ENCODE measurements around the gene DHRSX.
"Not testable (repeated sequence)": the region's sequence is repeated elsewhere in the genome, so short reads cannot be mapped to it uniquely, and the experiment has no call there.

Gene DHRSX

DNA sequence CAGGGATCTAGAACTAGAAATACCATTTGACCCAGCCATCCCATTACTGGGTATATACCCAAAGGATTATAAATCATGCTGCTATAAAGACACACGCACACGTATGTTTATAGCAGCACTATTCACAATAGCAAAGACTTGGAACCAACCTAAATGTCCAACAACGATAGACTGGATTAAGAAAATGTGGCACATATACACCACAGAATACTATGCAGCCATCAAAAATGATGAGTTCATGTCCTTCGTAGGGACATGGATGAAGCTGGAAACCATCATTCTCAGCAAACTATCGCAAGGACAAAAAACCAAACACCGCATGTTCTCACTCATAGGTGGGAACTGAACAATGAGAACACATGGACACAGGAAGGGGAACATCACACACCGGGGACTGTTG is 81.4 kb downstream of the DHRSX start:
- not testable (repeated sequence) for DNase-seq

DNA sequence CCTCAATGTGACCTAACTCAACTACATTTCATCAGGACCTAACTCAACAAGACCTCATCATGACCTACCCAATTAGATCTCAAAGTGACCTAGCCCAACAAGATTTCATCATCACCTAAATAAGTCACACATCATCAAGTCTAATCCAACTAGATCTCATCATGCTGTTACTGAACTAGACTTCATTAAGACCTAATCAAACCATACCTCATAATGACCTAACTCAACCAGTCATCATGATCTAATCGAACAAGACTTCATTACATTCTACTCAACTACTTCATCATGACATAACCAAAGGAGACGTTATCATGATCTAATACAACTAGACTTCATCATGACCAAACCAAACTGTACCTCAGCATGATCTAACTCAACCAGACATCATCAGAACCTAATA is 82.8 kb downstream of the DHRSX start:
- DNase-seq, result no peak

DNA sequence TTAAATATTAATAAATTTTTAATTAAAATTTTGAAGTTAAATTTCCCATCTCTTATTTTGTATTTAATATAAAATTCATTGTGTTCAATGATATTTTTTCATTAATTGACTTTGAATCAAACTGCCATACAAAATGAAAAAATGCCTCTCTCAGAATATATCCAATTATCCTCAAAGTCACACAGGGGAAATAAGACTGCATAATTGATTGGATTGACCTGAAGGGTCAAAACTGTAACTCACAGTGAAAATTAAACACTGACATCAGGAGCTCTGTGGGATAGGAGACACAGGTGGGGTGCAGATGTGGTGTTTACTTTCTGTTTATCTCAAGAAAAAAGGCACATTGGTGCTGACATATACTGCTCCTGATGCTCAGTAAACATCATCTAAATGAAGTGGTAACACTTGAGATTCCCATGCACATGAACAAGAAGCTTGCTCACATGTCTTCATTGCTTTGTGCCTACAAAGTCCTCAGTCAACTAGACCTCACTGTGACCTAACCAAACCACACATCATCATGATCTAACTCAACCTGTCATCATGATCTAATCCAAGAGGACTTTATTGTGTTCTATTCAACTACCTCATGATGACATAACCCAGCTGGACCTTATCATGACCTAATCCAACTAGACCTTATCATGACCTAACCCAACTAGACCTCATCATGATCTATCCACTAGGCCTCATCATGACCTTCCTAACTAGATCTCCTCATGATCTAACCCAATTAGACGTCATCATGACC is 83.7 kb downstream of the DHRSX start:
- DNase-seq, result no peak

DNA sequence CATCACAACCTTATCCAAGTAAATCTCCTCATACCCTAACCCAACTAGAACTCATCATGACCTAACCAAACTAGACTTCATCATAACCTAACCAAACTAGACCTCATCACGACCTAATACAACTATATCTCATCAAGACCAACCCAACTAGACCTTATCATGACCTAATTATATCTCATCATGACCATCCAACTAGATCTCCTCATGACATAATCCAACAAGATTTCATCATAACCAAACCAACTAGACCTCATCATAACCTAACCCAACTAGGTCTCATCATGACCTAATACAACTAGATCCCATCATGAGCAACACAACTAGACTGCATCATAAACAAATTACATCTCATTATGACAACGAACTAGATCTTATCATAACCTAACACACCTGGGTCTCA is 86.4 kb downstream of the DHRSX start:
- no peak for DNase-seq

DNA sequence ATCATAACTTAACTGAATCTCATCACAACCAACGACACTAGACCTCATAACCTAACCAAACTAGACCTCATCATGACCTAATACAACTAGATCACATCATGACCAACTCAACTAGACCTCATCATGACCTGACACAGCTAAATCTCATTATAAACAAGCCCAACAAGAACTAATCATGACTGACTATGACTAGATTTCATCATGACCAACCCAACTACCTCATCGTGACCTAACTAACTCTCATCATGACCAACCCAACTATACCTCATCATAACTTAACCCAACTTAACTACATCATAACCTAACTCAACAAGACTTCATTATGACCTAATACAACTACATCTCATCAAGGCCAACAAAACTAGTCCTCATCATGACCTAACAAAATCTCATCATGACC is 86.8 kb downstream of the DHRSX start:
- no peak for DNase-seq

DNA sequence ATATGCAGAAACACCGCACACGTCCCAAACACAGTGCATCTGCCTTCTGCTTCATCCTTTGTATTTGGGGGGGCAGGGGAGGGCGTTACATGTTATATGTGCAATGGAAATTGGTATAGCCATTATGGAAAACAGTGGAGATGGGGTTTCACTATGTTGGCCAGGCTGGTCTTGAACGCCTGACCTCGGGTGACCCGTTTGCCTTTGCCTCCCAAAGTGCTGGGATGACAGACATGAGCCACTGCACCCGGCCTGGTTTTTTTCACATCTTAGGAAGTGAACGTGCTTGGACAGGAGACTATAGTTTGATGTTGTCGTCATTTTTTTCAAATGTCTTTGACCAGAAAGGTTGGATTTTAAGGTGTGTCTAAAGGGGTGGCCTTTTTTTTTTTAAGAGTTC is 88.6 kb downstream of the DHRSX start:
- DNase-seq, result no peak

DNA sequence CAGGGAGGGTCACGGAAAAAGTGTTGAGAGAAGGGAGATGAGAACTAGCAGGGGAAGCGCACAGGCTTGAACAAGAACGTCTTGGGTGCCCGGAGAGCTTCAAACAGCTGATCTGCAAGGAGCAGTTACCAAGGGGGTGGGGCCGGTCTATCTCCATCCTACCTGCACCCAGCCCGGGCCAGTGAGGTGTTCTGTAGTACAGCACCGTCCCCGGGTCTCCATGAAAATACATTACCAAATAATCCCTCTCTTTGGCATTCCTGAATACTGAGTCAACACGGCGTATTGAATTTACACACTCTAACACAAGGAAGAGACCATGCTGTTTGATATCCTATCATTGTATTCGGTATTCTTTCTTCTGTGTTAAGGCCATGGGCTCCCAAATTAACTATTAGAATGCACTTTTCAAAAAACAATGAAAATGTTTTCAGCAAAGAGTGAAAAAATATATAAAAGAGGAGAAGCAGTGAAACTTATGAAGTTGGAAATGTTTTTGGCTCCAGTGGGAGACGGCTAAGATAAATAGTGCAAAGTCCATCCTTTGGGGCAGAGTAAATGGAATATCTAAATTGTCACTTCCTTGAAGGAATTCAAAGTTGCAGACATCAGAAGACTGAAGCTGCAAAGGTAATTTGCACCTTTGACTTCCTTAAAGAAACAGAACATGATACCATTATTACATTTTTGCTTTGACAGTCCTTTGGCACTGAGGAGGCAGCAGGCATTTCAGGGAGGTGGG is 90.3 kb downstream of the DHRSX start:
- DNase-seq, result no peak

DNA sequence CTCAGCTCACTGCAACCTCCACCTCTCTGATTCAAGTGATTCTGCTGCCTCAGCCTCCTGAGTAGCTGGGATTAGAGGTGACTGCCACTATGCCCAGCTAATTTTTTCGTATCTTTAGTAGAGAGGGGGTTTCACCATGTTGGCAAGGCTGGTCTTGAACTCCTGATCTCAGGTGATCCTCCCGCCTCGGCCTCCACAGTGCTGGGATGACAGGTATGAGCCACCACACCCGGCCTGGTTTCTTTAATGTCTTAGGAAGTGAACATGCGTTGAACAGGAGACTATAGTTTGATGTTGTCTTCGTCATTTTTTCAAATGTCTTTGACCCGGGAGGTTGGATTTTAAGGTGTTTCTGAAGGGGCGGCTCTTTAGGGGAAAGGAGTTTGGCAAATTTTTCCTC is 91.0 kb downstream of the DHRSX start:
- no peak for DNase-seq

DNA sequence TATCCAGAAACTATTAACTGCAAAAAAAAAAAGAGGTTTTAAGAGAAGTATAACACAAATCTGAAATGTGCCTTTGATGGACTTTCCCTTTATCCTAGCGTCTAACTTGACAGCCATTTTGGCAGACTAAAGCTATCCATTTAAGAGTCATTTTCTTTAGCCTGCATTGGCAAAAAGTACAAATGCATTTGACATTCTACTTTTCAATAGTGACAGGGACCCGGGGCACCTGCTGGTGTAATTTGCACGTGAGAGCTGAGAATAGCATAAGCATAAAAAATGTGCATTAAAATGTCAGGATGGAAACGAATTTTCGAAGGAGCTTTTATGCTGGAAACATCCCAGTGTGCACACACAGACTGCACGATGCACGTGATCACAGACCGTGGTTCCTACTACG is 91.9 kb downstream of the DHRSX start:
- no peak for DNase-seq

DNA sequence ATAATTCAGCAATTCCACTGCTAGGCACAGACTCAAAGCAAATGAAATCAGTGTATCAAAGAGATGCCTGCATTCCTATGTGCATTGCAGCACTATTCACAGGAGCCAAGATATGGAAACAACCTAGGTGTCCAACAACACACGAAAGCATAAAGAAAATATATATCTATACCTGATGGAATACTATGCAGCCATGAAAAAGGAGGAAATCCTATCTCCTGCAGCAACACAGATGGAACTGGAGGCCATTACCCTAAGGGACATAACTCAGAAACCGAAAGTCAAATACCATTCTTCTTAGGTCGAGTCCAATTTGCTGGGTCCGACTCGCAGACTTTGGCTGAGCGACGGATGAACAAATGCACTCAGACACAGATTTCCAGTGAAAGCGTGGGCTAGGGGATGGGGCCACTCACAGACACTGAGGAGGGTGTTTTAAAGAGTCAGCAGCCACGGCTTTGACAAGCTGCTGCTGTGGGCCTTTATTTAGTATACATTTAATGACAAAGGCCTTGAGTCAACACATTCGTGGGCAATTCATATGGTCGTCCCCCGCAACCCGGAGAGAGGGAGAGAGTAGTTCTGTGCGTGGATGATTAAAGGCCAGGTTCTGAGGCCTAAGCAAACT is 93.8 kb downstream of the DHRSX start:
- no peak for DNase-seq

DNA sequence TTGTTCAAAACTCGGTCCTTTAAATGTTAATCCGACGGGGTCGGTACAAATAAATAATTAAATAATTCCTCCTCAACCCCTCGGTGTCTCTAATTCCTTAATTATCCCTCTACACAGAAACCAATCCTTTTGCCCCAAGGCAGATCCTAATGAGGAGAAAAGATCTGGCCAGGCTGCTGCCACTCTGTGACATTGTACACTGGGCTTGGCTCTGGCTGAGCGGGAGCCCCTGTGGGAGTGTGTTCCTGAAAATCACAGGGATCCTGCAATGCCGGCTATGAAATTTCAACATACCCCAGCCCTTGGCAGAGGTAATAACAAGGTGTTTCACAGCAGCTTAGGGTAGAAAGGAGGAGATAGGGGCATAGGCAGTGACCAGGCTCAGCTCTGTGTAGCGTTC is 96.0 kb downstream of the DHRSX start:
- no peak for DNase-seq

DNA sequence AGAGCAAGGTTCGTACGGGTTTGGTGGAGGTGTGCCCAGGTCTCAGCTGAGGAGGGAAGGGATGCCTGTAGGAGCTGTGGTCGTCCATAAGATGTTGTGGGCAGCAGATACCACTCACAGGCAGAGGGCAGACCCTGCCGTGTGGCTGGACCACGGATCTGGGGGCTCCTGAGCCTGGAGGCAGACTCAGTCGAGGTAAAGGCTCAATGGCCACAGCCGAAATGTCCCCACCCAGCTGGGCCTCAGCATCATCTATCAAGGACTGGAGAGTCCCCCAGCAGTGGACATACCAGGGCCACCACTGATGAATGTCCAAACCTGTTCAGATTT is 98.5 kb downstream of the DHRSX start:
- DNase-seq, result no peak

DNA sequence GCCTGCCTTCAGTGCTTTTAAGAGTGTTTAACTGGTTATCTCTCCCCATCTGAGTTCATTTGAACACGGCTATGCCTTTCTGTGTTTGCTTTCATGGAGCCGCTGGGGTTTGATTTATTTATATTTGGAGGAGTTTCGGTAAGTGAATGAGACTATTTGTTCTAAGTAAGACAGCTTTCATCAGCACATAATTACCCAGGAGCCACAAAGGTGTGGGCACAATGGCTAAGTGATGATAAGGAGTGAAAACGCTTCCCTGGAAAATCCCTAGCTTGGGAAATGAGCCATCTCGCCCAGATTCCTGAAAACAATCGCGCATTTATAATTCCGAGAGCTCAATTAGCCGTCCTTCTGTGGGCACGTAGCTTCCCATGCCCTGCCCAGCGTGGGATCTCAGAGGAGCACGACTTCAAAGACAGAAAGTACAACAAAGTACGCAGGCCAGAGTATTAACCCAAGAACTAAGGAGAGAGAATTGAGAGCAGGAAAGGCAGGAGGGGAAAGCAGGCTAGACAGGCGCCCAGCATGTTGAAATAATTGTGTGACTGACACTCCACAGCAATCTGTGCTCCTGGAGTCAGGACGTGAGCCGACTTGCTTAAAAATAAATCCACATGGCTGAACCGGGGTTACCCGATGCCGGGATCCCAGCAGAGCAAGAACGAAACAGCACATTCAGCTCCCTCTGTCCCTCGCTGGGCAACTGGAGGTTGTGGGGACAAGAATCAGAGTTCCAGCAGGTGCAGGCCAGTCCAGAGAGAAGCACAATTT is 99.0 kb downstream of the DHRSX start:
- DNase-seq, result no peak

DNA sequence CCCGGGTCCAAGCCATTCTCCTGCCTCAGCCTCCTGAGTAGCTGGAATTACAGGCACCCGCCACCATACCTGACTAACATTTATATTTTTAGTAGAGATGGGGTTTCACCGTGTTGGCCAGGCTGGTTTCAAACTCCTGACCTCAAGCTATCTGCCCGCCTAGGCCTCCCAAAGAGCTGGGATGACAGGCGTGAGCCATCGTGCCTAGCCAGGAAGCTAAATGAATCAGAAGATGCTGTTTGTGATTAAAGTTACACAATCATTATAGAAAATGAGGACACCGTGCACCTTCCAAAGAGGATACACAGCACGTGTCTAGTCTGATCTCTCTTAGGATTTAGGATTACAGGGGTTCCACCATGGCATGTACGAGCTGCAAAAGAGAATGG is 99.6 kb downstream of the DHRSX start:
- no peak for DNase-seq

DNA sequence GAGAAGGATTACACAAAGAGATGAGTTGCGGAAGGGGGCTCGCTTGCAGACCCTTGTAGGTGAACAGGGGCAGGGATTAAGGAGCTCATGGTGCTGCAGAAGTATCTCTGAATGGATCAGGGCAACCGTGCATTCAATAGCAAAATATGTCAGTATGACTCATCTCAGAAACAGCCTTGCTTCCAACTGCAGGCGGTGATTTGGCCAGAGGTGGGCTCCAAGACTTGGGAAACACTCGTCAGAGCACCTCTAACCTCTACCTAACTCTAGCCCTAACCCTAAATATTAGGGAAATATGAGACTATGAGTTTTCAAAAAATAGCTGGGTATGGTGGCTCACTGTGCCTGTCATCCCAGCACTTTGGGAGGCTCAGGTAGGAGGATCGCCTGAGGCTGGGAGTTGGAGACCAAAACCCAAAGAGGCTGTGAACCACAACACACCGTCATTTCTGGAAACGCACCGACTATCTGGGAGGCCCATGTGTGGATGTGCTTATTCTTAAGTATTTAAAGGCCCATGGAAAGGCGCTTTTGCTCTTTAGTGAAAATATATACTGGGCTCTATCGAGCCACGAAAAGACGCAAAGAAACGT is 102.6 kb downstream of the DHRSX start:
- no peak for DNase-seq

DNA sequence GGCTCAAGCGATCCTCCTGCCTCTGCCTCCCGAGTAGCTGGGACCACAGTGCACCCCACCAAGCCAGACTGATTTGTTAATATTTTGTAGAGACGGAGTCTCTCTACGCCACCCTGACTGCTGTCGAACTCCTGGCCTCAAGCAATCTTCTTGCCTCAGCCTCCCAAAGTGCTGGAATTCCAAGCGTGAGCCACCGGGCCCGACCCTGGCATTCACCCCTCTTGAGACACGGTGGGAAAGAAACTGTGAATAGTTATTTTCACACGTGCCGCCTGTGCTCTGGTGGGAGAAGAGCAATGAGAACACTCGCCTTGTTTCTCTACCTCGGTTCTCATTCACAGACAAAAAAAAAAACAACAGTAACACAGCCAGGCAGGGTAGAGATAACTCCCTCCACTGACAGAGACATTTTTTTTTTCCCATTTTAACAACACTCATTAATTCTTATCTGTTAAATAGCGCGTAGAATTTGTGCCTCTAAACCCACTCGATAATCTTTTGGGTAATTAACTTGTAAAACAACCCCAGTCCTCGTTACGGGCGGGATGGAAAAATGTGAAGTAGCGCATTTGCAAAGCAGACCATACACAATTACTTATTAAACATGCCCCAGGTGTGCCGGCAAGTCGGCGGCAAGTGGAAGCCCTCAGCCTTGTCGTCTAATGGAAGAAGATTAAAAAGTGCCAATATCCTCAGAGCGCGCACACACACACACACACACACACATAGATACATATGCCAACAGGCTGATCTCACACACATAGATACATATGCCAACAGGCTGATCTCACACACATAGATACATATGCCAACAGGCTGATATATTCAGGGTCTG is 103.3 kb downstream of the DHRSX start:
- DNase-seq, result no peak

DNA sequence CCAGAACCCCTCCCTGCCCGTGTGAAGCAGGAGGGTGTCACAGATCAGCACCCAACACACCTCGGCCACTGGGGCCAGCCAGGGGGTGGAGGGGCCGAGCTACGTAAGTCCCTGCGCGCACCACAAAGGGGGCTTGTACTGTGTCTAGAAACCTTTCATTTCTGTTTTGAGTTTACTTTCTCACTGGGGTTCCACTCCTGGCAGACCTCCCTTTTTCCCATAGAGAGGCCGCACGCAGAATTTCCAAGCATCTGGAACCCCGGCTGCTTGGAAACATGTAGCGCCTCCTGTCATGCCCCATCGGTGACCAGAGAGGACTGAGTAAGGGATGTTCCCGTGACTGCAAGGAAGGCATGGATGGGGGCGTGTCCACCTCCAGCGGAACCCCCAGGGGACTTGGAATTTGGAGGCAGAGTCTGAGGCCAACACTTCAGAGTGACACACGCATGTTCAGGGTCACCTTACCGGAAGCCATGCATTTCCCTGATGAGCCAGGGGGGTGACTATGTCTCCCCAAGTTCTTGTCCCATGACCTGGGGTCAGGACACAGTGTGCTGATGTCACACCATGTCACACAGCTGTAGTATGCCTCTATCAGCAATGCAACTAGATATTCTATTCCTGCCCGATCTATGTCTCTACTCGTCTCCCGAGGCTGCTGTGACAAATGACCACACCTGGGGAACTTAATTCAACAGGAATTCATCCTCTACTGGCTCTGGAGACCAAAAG is 105.3 kb downstream of the DHRSX start:
- DNase-seq, result no peak

DNA sequence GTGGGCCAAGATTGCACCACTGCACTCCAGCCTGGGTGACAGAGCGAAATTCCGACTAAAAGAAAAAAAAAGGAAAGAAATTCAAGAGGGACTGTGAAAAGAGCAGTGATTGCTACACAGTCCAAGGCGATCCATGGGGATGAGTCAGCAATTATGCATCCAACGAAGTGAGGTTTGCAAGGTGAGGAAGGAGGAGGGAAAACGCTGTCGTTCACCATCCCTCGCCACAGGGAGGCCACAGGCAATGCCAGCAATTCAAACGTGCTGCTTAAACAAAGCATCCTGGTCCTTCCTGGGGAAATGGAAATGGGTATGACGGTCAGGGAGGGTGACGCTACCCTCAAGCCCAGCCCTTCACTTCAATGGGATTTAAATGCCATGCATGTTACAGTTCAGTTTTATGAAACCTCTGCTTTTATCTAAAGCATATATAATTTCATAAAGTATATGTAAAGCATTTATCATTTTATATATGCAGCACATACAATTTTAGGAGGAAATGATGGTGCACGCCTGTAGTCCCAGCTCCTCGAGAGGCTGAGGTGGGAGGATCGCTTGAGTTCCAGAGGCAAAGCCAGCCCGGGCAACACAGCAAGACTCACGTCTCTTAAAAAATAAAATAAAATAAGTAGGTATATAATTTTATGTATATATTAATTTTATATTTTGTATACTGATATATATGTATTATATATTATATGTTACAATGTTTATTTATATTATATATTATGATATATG is 108.7 kb downstream of the DHRSX start:
- DNase-seq, result no peak

DNA sequence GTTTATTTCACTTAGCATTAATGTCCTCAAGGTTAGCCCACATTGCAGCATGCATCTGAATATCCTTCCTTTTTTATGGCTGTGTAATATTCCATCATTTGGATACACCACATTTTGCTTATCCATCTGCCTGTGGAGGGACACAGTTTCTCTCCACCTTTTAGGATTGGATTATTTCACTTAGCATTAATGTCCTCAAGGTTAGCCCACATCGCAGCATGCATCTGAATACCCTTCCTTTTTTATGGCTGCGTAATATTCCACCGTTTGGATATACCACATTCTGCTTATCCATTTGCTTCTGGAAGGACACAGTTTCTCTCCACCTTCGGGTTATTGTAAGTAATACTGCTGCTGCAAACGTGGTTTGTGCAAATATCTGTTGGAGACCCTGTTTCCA is 110.0 kb downstream of the DHRSX start:
- DNase-seq, result no peak

DNA sequence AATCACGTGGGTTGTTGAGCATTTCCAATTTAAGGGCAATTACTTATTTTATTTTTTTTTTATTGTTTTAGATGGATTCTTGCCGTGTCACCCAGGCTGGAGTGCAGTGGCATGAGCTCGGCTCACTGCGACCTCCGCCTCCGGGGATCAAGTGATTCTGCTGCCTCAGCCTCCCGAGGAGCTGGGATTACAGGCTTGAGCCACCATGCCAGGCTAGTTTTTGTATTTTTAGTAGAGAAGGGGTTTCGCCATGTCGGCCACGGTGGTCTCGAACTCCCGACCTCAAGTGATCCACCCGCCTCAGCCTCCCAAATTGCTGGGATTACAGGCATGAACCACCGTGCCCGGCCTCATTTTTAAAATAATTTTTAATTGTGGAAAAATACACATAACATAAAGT is 111.0 kb downstream of the DHRSX start:
- not testable (repeated sequence) for DNase-seq

DNA sequence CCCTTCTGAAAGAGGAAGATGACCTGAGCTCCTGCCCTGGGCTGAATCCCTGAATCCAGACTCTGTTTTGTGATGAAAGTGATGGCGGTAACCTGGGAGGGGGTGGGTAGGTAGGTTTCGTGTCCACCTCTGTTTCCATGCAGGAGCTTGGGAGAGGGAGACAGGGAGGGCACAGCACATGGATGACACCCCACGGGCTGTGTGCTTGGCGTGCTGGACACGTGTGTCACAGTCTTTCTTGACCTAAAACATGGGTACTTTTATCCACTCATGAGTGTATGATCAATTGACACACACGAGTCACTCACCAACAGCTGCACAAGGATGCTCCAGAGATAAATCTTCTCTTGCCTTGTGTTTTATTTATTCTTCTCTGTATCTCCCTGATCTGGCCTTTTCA is 111.5 kb downstream of the DHRSX start:
- DNase-seq, result no peak

Data from stimulated activated CD8-positive, alpha-beta memory T cell treated with anti-CD3 and anti-CD28 coated beads, Interleukin-4, amount 100 ng/mL, for 48 hours (primary cell).